NCI-H146 (cell line): ENCODE data around the gene SDK1.

ENCODE experiments used
- DNase-seq: peaks from one replicate; lab custom pipeline; 2025; lab: John Stamatoyannopoulos, UW

Gene SDK1

DNA sequence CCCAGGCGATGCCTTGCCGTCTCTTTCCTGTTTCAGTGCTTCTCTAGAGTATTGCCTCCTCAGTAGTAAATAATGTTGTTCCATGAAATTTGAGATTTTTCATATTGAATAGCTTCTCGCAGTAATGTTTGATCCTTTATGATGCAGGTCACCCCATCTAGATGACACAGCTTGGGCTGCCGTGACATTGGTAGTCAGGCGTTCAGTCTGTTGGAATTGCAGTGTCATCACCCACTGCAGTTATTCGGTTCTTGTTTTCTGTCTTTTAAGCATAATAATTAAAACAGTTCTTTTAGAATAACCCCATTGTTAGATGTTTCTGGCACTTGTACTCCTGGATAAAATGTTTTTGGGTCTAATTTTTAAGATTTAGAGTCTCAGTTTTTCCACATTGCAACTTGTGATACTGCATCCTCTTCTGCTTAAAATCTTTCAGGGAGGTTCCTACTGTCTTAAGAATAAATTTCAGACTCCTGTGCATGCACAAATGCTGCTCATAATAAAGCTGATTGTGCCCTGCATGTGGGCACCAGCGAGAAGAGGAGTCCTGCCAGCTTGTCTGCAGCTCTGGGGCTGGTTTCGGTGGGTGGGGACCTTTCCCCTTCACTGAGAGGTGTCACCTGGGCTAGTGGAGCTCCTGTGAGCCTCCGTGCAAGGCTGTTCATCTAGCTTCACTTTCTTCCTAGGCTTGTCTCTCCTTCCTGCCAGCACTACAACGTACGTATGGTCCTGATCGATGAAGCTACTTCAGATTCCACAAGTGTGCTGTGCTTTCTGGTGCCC lies 44.8 kb downstream of the SDK1 start:
- no peak for DNase-seq

DNA sequence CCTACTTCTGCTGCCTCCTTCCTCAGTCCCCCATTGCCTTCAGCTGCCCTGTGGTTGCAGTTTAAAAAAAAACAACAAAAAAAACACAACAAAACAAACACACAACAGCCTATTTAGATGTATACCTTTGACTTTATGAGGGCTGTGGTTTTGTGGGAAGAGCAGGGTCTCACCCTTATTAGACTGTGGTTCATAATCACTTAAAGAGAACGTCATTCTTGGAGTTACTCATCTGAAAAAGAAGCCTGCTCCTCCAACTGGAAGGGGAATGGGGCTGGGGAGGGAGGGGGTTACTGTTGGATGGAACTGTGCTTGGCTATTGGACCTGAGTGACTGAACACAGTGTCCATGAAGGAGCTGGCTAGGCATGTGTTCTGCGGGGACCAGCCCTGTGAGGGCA lies 48.1 kb downstream of the SDK1 start:
- DNase-seq: no peak

DNA sequence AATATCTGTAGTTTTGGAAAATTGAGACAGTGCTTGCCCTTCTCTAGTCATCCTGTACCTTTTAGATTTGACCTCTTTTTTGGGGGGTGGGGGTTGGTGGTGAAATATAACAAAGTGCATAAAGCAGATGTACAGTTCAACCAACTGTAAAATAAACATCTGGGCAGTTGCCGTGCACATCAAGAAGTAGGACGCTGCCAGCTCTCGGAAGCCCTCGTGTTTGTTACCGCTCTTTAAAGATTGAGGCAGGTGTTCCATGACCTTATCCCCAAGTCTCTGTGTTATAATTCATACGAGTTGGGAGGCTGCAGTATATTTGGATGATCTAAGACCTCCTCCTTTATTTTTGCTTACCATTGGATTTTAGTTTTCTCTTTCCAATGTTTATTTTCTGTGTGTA lies 55.1 kb downstream of the SDK1 start:
- no peak for DNase-seq

DNA sequence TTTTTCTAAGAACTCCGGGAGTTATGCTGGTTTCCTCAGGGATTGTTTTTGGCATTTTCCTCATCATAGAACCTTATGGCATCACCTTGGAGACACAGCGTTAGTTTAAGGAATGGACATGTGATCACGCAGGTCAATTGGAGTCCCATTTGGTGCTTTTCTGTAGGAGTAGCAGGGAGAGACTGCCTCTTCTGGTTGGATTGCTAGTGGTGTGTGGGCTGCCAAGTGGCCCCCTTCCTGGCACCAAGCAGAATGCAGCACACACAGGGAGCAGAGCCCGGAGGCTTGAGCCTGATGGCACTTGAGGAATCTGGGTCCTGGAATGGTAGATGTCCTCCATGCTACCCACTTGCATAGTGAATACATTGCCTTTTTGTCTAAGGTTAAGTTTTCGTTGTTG lies 57.9 kb downstream of the SDK1 start:
- DNase-seq: no peak

DNA sequence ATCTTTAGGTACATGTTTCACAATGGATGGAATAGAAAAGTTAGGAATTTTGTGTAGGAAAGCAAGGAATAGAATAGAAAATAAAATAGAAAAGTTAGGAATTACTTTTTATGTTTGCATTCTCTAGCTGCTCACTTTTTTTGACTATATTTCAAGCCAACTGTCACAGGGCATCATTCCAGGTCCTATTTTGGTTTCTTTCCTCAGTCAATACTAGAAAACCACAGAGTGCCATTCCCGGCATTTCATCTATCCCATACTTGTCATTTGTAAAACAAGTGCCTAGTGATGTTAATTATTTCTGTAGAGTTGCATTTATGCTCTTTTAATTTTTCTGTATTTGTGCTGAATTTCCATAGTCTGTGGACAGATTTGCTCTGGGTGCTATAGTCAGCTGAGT lies 66.2 kb downstream of the SDK1 start:
- DNase-seq: no peak

DNA sequence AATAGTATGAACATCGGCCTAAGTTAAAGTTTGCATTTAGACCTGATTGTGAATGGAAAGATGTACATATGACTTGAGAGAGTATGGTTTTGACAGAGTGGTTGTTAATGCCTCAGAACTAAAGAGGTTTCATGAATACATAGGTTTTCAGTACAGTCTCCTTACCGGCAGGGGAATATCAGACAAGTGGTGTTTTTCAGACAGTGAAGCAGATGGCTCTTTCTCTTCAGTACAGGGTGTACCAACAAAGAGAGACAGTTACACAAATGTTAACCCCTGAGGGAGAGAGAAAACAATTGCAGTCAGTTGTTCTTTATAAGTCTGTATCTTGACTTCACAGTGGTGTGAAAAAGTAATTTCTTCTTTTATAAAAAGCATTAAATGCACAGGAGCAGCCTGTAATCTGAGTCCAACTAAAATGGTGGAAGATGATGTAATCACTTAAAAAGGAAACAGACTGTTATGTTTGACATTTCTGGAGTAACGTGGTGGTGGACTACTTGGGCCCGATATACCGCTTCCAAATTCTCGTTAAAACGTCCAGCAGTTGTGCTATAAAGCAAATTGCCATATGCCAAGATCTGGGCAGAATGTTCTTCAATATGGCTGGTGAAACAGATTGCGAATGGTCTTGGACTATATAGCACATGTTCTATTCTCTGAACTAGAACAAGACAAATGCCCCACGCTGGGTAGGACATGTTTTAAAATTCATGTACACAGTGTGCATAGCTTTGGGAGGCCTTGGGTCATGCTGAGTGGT lies 69.2 kb downstream of the SDK1 start:
- DNase-seq: peak; percentile 41

DNA sequence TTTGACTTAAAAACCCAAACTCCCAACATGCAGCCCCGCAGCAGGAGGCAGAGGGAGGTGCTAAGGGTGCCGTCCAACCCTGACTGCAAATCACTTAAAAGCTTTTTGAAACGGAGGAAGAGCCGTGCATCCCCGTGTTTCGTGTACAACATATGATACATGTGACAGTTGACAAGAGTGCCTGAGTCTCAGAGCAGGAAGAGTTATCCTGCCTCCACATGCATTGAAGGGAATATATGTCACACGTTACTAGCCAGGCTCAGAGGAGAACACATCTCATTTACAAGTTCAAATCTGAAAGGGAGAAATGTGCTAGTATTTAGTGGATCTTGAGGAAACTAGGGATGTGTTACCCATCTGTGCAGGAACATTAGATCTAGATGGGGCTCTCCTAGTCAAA lies 69.9 kb downstream of the SDK1 start:
- no peak for DNase-seq

DNA sequence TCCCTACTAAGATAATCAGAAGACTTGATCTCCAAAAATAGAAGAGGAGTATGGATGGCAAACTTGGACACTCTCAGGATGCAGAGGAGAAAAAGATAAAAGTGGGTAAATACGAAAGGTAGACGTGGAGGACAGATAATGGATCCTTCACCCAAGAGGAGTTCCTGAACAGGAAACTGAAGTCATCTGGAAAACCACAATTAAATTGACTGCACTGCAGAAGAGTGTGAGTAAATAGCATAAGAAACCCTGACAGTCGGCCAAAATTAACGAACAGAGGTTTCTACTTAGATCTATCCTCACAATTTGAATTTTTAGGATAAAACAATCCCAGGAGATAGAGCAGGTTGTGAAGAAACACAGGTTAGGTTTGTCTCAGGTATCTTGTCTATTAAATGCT lies 70.5 kb downstream of the SDK1 start:
- no peak for DNase-seq

DNA sequence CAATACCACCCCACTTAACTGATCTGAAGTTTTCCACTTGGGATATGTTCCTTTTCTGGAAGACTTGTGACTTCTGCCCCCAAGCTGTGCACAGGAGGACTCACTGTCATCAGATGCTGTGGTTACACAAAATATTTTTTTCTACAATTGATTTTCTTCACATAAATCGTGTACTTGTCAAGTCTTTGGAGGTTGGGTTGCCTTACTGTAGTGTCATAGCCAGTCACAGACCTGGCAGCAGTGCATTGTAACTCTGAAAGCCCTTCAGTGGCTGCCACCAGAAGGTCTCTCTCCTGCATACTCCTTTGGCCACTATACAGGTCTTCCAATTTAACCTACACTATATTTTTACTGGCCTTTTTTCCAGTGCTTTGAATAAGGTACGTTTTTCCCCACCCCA lies 73.2 kb downstream of the SDK1 start:
- no peak for DNase-seq

DNA sequence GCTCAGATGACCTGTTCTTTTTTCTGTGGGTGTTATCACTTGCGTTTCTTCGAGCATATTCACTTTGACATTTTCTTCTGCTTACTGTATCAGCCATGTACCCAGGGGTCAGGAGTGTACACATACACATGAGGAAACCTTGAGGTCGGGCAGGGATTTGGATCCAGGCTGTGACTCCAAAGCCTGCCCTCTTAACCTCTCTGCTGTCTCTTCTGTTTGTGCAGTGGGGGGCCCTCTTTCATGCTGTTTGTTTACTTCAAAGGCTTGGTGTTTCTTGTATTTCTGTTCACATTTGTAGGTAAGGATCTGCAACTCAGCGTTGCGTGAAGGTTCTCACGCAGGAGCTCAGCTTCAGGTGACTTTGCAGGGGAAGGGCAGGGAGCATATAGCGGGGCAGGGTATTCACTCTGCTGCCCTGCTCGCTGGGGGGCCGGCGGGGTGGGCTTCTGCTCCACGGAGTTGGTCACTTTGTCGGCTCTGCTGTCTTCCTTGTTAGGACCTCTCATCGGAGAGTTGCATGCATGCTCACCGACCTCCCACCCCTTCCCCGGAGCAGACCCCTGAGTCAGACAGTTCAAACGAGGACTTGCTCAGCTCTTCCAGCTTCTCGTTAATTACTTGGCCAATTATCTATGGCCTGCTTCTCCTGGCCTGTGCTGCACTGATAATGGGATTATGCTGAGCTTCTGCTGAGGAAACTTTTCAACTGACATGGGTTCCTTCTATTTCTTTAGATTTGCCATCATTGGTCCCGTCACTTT lies 77.5 kb downstream of the SDK1 start:
- DNase-seq: no peak

DNA sequence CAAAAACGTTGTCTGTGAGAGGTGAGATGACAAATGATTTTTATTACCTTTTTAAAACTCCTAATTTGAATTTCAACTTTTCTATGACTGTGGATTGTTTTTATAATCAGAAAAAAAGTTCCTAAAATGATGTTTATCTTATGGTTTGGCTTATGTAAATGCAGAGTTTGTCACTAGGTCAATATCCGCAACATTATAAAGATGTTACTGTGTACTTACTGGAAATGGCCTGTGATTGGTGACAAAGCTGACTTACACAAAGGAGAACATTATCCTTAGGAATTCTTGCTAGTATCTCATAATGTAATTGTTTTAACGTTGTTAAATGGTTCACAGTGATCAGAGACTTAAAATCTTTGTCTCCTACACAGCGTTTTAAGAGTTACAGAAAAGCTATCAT lies 79.0 kb downstream of the SDK1 start:
- no peak for DNase-seq

DNA sequence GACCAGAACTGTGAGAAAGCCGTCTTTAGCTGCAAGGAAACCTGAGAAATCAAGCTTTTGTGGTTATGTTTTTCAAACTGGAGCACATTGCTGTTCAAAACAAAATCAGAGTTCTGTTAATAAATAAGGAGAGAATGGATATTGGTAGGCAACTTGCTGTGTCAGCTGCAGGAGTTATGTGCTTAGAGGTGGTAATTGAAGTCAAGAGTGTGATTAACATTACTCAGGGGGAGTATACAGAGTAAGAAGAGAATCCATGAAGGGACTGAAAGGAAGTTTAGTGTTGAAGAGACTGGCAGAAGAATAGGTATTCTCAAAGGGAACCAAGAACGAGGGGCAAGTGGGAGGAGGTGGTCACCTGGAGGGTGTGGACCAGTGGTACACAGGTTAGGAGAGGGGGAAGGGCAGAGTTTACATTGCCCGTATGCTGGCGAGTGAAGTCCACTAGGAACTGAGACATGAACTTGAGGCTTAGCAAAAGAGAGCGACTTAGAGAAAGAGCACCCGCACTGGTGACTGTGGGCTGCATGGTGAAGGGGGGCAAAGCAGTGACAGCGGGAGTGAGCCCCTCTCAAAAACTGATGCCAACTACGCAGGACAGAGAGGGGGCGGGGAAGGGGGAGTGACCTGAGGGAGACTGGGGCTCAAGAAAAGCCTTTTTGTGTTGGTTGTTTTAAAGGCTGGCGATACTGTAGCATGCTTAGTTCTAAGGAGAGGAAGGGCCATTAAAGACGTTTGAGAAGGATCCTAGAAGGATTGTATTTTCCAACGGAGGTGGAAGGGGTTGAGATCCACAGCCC lies 80.0 kb downstream of the SDK1 start:
- no peak for DNase-seq

DNA sequence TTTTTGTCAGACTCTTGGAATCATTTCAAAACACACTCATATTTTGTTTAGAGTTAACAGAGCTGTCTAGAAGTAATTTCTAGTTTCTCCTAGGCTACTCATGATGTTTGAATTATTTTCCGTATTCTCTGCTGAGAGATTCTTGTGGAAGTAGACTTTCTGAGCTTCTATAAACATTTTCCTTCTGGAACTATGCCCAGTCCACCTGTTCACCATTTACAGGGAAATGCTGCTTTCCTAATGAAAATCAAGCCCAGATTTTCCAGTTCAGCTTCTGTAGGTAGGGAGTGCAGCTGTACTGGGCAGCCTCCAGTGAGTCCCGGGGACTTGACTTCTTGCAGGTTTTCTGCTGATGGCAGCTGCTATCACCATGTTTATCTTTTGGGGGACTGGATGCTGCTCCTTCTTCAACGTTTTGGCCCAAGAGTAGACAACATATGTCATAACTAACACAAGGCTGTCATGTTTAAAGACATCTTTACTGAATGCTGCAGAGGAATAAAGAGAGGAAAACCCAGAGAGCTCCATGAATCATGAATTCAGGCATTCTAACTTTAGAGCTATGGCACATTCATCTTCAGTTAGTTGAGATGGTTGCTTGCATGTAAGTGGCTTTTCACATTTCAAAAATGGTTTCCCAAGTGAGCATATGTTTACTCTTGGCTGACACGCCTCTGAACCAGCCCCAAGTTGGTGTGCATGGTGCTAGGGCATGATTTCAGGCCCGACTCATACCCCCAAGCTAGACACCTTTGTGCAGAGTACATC lies 85.6 kb downstream of the SDK1 start:
- no peak for DNase-seq

DNA sequence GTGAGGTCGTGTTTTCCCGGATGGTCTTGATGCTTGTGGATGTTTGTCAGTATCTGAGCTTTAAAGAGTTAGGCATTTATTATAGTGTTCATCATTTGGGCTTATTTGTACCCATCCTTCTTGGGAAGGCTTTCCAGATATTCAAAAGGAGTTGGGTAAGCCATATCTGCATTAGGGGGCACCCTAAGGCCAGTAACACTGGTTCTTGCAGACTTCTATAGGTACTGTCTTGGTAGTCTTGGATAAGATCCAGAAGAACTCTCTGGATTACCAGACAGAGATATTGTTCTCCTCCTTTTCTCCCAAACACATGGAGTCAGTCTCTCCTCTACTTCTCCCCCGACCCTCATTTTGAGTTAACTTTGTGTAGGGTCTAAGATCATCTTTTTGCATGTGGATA lies 92.8 kb downstream of the SDK1 start:
- DNase-seq: no peak

DNA sequence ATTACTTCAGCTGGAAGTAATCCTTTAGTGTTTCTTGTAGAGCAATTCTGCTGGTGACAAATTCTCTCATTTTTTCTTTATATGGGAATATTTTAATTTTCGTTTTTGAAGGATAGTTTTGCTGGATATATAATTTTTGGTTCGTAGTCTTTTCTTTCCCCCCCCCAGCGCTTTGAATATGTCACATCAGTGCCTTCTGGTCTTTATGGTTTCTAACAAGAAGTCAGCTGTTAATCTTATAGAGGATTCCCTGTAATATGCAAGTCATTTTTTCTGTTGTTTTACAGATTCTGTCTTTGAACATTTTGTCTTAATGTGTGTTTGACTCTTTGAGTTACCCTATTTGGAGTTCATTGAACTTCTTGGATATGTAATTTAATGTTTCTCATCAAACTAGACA lies 96.3 kb downstream of the SDK1 start:
- no peak for DNase-seq

DNA sequence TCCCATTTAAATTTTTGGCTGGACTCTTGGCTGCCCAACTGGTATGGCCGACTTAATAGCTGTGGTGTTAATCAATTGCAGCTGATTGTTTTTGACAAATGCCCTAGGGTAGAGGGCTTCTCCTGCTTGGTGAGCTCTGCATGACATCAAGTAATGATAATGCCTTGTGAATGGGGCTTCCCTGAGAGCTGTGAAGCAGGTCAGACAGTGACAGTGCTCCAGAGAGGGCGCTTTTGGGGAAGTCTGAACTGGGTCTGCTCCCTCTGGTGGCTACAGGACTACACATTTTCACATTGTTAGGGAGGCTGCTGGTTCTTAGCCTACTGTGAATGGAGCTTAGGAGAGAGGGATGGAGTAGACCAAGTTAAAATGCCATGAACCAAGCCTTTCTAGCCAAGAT lies 98.8 kb downstream of the SDK1 start:
- DNase-seq: peak; percentile 29

DNA sequence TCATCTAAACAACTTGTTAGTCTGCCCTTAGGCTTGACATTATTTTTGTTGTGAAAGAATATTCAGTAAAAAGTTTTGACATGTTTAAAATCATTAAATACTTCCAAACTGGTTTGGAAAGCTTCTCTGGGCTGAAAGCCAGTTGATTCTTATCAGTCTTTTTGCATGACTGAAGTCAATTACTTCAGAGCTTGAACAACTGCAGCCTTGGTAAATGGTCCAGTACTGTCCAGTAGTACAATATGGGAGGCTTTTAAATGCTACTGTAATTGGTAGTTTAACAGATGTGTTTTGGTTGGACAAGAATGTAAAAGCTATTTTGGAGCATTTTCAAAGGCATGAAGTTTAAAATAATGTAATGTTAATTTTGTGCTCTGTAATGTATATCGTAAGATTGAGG lies 103.4 kb downstream of the SDK1 start:
- DNase-seq: peak; percentile 14

DNA sequence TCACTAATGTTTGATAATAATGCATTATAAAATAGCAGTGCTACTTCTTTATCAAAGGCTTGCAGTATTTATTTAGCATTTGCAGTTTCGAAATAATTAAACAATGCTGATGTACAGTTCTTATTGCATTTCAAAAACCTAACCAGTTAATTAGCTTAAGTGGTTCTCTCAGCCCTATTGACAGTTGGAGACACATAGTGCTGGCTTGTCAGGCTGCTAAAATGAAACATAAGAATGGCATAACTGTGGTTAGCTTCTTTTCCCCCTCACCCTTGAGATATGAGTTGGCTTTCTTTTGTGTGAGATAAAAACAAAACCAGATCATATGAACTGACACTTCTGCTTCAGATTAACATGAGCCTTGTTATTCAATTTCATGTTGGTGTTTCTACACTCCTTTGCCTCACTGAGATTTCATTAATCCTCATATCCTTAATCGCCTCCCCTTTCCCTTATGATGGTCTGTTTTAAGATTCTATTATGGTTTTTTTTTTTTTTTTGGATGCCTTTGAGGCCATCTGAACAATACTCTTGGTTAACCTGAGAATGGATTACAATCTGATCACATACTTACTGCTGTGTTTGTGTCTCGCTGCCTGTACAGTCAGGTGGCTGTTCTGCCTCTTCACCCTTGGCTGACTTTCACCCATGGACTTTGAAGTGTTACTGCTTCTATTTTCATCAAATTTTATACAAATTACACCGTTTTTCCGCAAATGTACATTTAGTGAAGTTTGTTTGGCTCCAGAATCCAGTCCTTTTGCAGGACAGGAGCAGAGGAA lies 108.0 kb downstream of the SDK1 start:
- DNase-seq: peak; percentile 26

DNA sequence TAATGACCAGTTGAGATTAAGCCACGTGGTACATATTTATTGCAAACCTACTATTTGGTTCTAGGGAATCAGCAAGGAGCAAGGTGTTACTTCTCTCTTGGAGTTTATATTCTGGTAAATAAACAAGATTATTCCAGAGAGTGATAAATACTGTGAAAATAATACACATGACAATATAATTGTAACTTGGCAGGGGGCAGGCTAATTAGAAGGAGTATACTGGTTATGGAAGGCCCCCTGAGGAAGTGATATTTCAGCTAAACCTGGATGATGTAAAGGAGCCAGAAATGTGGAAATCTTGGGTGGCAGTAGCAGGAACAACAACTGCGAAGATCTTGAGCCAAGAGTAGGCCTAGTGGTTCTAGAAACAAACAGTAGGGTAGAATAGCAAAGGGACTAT lies 111.8 kb downstream of the SDK1 start:
- DNase-seq: peak; percentile 22

DNA sequence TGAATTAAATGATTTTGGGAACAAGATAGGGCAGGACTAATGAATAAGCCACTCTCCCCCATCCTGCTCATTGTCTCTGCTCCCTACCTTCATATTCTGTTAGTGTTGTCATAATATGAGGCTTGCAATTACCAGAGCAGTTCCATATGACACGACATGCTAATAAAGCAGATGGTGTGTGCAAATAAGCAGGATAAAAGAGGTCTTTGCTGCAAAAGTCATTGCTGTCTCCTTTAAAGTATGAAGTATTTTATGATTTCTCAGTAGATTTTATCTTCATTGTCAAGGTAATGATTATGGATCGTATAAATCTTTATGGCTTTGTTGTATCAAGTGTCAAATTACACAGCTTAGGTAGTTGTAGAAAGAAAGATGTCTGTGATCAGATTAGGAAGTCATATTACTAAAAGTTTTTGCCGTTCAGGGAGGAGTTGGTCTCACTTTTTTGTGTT lies 114.8 kb downstream of the SDK1 start:
- DNase-seq: peak; percentile 52
